CD8-positive, alpha-beta memory T cell (primary cell): ENCODE data around the gene PGAM2. TPM values are rescaled to one million over a fixed set of nuclear protein-coding genes. Genes with fewer than 3 reads are reported as not detected.
A peak's percentile ranks its signal among the peaks of the same experiment; 100 is the strongest.

Source experiments
- CTCF ChIA-PET: fragments of 350-600 bp; sonication (Branson Sonifier 250); formaldehyde crosslinking; loops from one replicate; lab custom pipeline; 2021; ENCODE audit warnings: antibody characterized with exemption; lab: Charles Lee
- POLR2A ChIA-PET: fragments of 350-600 bp; sonication (Branson Sonifier 250); formaldehyde crosslinking; loops from one replicate; lab custom pipeline; 2021; ENCODE audit warnings: antibody characterized with exemption; lab: Charles Lee
- DNase-seq, 5 donors: peaks; one replicate each; pipeline versions ENCODE4 v3.0.0 to v3.0.0-alpha.2; 2020 to 2022; ENCODE audit warnings: mixed read lengths in 1 of 5
- H3K27ac ChIP-seq: one replicate; pipeline ENCODE4 v1.7.0; 2013; ENCODE audit warnings: low read depth, mild to moderate bottlenecking, low read length, moderate library complexity
- H3K27me3 ChIP-seq: 2 replicates; pipeline ENCODE4 v1.7.0; 2013; ENCODE audit warnings: low read length, mild to moderate bottlenecking; ENCODE audit not compliant: insufficient read depth, poor library complexity, severe bottlenecking
- H3K36me3 ChIP-seq: 2 replicates; pipeline ENCODE4 v1.7.0; 2013; ENCODE audit warnings: mild to moderate bottlenecking, low read length, moderate library complexity; ENCODE audit not compliant: insufficient read depth
- H3K4me1 ChIP-seq: 2 replicates; pipeline ENCODE4 v1.7.0; 2013; ENCODE audit warnings: mild to moderate bottlenecking, low read length, moderate library complexity; ENCODE audit not compliant: insufficient read depth
- H3K4me3 ChIP-seq: 2 replicates; pipeline ENCODE4 v1.7.0; 2013; ENCODE audit warnings: mild to moderate bottlenecking, low read length
- H3K9me3 ChIP-seq: 2 replicates; pipeline ENCODE4 v1.7.0; 2013; ENCODE audit warnings: mild to moderate bottlenecking, low read length
- H3K27ac Mint-ChIP-seq, 8 donors: one replicate each; pipeline ENCODE4 v1.8.0; 2020 to 2021; ENCODE audit warnings: mixed read lengths in 8 of 8, mild to moderate bottlenecking in 6 of 8, inconsistent platforms in 3 of 8, moderate library complexity in 3 of 8
- H3K27me3 Mint-ChIP-seq, 2 donors: one replicate each; pipeline ENCODE4 v1.8.0; 2020 to 2021; ENCODE audit warnings: mixed read lengths in 2 of 2, mild to moderate bottlenecking in 1 of 2, moderate library complexity in 1 of 2
- H3K36me3 Mint-ChIP-seq, 3 donors: one replicate each; pipeline ENCODE4 v1.8.0; 2020 to 2021; ENCODE audit warnings: mixed read lengths in 3 of 3, inconsistent platforms in 1 of 3, mild to moderate bottlenecking in 1 of 3
- H3K4me1 Mint-ChIP-seq, 3 donors: one replicate each; pipeline ENCODE4 v1.8.0; 2020 to 2021; ENCODE audit warnings: mixed read lengths in 3 of 3, inconsistent platforms in 1 of 3, mild to moderate bottlenecking in 1 of 3
- H3K4me3 Mint-ChIP-seq, 7 donors: one replicate each; pipeline ENCODE4 v1.8.0; 2020 to 2021; ENCODE audit warnings: mixed read lengths in 7 of 7, mild to moderate bottlenecking in 6 of 7, moderate library complexity in 4 of 7, inconsistent platforms in 2 of 7
- H3K9me3 Mint-ChIP-seq, 5 donors: one replicate each; pipeline ENCODE4 v1.8.0; 2020 to 2022; ENCODE audit warnings: mixed read lengths in 5 of 5, mild to moderate bottlenecking in 3 of 5, moderate library complexity in 2 of 5, inconsistent platforms in 1 of 5
- polyA plus RNA-seq: library from polyadenylated mRNA; unstranded; fragments of 300-500 nt; fragmentation: Illumina TruSeq; gene quantifications from one replicate; pipeline ENCODE4 v1.2.3, GENCODE V29; 2021
- total RNA-seq, 2 experiments: library from RNA; stranded (reverse); gene quantifications; one replicate each; pipeline ENCODE4 v1.2.3, GENCODE V29; 2021

The PGAM2 gene
- total and polyA plus RNA-seq, 3 experiments from 2014 or later: 0.38 to 0.44 TPM; not detected in 1

DNA sequence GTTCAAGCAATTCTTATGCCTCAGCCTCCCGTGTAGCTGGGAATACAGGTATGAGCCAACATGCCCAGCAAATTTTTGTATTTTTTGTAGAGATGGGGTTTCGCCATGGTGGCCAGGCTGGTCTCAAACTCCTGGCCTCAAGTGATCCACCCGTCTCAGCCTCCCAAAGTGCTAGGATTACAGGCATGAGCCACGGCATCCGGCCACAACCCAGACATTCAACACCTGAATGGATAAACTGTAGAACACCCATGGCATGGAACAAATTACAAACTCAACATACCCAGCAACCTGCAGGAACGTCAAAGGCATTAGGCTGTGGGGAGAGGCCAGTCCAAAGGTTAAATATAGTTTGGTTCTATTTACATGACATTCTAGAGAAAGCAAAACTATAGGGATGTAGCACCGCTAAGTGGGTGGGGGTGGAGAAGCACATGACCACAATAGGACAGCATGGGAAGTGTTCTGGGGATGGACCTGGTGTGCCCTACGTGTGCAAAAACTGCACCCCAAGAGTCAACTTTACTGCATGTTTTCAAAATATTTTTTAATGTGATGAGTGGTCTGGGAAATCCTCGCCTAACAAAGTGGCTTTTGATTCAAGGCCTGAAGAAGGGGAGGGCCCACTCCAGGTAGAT, 6.5 kb upstream of the PGAM2 start:
- Histone ChIP-seq H3K9me3 (no peaks in the 10 kb centered on the region), H3K27ac (no peak overlapping the region), H3K36me3 (peaks cover 16% of the 10 kb centered on the region), H3K4me3 (no peak overlapping the region), H3K4me1 (peaks cover 3% of the 10 kb centered on the region), H3K27me3 (no peaks in the 10 kb centered on the region)
- DNase-seq: peak in 1 of 5 donors; percentile 8
- CTCF ChIA-PET: interaction anchor here (1.0 kb wide), 1 partner anchor 22 kb away, joined by 3 read pairs; no protein-coding TSS in a partner anchor
- Mint-ChIP-seq H3K9me3 (no peaks in the 10 kb centered on the region), H3K4me3 (no peak overlapping the region), H3K27ac (peak overlapping the region; percentile 54 to 89 (median 72)), H3K27me3 (no peaks in the 10 kb centered on the region), H3K4me1 (peaks cover 14 to 22% (median 18%) of the 10 kb centered on the region in 3 donors), H3K36me3 (peaks cover 0 to 52% (median 1%) of the 10 kb centered on the region in 3 donors)
- POLR2A ChIA-PET: interaction anchor here (1.0 kb wide), 1 partner anchor 9 kb away, joined by 5 read pairs; no protein-coding TSS in a partner anchor

DNA sequence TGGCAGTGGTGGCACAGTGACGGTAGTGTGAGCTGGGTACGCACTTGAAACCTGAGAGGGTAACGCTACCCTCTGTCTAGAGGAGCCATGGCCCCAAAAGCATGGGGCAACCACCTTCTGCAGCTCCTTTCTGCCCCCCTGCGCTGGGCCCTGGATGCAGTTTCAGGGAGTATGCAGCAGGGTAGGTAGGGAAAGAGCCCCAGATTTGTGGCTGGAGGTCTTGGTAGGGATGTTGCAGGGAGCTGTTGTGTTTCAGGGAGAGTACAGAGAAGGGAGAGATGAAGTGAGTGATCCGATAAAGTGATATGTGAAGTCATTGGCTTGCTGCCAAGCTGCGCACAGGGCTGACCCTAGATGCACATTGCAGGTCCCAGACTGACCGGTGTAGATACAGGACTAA, 2.7 kb upstream of the PGAM2 start:
- Mint-ChIP-seq H3K4me3 (no peak overlapping the region), H3K9me3 (no peaks in the 10 kb centered on the region), H3K4me1 (peaks cover 26 to 43% (median 30%) of the 10 kb centered on the region in 3 donors), H3K27ac (peak overlapping the region in 2 of 8 donors; percentile 51 to 83), H3K27me3 (no peaks in the 10 kb centered on the region), H3K36me3 (peaks cover 0 to 16% (median 0%) of the 10 kb centered on the region in 3 donors)
- Histone ChIP-seq H3K27ac (no peak overlapping the region), H3K4me3 (no peak overlapping the region), H3K36me3 (no peaks in the 10 kb centered on the region), H3K4me1 (peaks cover 16% of the 10 kb centered on the region), H3K9me3 (no peaks in the 10 kb centered on the region), H3K27me3 (no peaks in the 10 kb centered on the region)
- DNase-seq: peak in 1 of 5 donors; percentile 23
- ChIA-PET CTCF (interaction anchor here (1.4 kb wide), 1 partner anchor 12 kb away, joined by 4 read pairs; no protein-coding TSS in a partner anchor), POLR2A (interaction anchor here (1.2 to 1.8 kb wide), 2 partner anchors 18 to 23 kb away, joined by 3 to 11 read pairs; partner anchors contain the start of gene DBNL)

DNA sequence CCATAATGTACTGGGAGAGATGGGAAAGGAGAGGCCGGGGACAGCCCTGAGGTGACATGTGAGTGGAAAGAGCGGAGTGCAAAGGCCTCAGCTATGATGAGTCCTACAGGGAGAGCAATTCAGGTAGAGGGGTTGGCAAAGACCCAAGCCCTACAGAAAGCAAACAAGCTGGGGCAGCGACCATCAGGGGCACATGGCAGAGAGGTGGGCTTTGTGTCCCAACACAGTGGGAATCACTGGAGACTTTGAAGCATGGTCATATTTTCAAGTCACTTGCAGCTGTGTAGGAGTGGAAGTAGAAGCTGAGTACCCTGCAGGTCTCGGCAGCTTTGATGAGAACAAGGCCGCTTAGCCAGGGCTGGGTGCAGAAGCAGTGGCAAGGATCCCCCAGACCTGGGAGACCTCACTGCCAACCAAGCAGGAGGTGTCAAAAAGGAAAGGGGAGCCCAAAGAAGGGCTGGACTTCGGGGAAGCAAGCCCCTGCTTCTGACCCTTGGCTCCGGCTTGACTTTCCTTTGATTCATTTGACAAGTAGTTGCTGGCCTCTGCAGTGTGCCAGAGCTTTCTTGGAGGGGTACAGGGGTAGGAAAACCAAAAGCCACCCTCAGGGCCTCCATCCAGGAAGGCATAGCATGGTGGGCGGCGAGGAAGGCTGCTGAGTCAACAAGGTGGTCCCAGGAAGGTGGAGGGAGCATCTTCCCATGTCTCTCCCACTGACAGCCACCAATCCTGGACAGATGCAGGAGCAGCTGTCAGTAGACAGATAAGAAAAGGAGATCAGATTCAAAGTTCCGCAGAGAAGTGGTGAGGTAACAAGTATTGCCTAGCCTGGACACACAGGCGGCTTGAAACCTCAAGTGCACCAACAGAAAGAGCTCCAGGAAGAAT, 1.9 kb upstream of the PGAM2 start:
- H3K27me3 ChIP-seq: no peaks in the 10 kb centered on the region
- peak in 1 of 5 donors; percentile 17 for DNase-seq
- H3K36me3 Mint-ChIP-seq: peaks cover 0 to 11% (median 0%) of the 10 kb centered on the region in 3 donors
- H3K4me1 ChIP-seq: peaks cover 16% of the 10 kb centered on the region
- H3K27me3 Mint-ChIP-seq: no peaks in the 10 kb centered on the region
- no peaks in the 10 kb centered on the region for H3K9me3 Mint-ChIP-seq
- peak overlapping the region in 4 of 8 donors; percentile 8 to 83 (median 37) for H3K27ac Mint-ChIP-seq
- H3K4me3 ChIP-seq: no peak overlapping the region
- H3K4me1 Mint-ChIP-seq: peaks cover 26 to 36% (median 27%) of the 10 kb centered on the region in 3 donors
- POLR2A ChIA-PET: interaction anchor here (0.8 to 1.8 kb wide), 2 partner anchors 9 to 23 kb away, joined by 3 to 11 read pairs; partner anchors contain the start of gene DBNL
- H3K36me3 ChIP-seq: no peaks in the 10 kb centered on the region
- H3K4me3 Mint-ChIP-seq: no peak overlapping the region
- H3K9me3 ChIP-seq: no peaks in the 10 kb centered on the region
- CTCF ChIA-PET: interaction anchor here (1.4 to 2.4 kb wide), 2 partner anchors 13 to 14 kb away, joined by 4 to 7 read pairs; no protein-coding TSS in a partner anchor
- no peak overlapping the region for H3K27ac ChIP-seq

DNA sequence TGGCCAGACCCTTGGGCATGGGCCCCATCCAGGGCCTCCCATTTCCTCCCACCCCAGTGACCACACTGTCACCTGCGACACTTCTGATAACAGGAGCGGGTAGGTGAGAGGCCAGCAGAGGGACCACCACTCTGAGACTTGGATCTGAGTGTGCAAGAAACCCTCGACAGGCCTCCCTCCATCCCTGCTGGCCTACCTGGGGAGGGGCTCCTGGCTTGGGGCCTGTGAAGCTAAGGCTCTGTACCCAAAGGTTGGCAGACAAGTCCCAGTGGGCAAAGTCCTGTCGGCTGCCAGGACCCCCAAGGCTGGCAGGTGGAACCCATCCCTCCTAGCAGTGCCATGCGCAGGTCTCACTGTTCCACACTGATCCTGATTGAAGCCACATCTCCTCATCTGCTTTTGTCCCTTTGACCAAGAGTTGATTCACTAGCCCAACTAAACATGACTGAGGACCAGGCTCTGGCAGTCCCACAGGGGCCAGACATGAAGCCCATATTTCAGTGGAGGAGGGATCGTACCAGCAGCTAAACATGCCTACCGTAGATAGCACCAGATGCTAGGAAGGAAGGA, 1.2 kb upstream of the PGAM2 start:
- DNase-seq: peak in 1 of 5 donors; percentile 43
- no peak overlapping the region for H3K27ac ChIP-seq
- CTCF ChIA-PET: interaction anchor here (2.4 kb wide), 1 partner anchor 15 kb away, joined by 7 read pairs; no protein-coding TSS in a partner anchor
- peak overlapping the region in 2 of 8 donors; percentile 8 to 57 for H3K27ac Mint-ChIP-seq
- H3K27me3 ChIP-seq: no peaks in the 10 kb centered on the region
- H3K4me3 ChIP-seq: no peak overlapping the region
- POLR2A ChIA-PET: interaction anchor here (0.8 to 2.9 kb wide), 4 partner anchors 10 to 22 kb away, joined by 3 to 11 read pairs (median 8); partner anchors contain the start of gene DBNL
- peaks cover 16% of the 10 kb centered on the region for H3K4me1 ChIP-seq
- no peak overlapping the region for H3K4me3 Mint-ChIP-seq
- H3K9me3 Mint-ChIP-seq: no peaks in the 10 kb centered on the region
- no peaks in the 10 kb centered on the region for H3K27me3 Mint-ChIP-seq
- no peaks in the 10 kb centered on the region for H3K36me3 ChIP-seq
- H3K4me1 Mint-ChIP-seq: peaks cover 22 to 32% (median 26%) of the 10 kb centered on the region in 3 donors
- H3K9me3 ChIP-seq: no peaks in the 10 kb centered on the region
- peaks cover 0 to 9% (median 0%) of the 10 kb centered on the region in 3 donors for H3K36me3 Mint-ChIP-seq

DNA sequence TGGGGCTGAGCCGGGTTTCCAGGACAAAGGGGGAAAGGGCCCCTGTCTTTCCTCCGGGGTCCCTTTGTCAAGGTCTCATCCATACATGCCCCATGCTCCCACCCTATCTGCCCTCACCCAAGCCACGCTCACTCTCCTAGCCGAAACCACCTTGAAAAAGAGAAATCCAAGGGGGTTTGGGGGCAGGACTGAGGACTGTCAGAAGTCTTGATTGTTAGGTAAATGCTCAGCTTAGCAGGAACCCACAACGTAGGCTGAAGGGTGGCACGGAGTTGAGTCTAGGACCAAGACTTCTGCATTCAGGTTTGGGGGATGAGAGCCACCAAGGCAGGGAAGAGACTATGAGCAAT, 719 bp upstream of the PGAM2 start:
- no peaks in the 10 kb centered on the region for H3K27me3 Mint-ChIP-seq
- H3K9me3 Mint-ChIP-seq: no peaks in the 10 kb centered on the region
- Histone ChIP-seq H3K27ac (no peak overlapping the region), H3K9me3 (no peaks in the 10 kb centered on the region), H3K27me3 (no peaks in the 10 kb centered on the region), H3K4me3 (no peak overlapping the region), H3K36me3 (peaks cover 4% of the 10 kb centered on the region), H3K4me1 (peaks cover 16% of the 10 kb centered on the region)
- ChIA-PET POLR2A (interaction anchor here (1.8 to 2.9 kb wide), 2 partner anchors 15 to 21 kb away, joined by 7 to 10 read pairs; partner anchors contain the start of gene DBNL), CTCF (interaction anchor here (2.4 kb wide), 1 partner anchor 15 kb away, joined by 7 read pairs; no protein-coding TSS in a partner anchor)
- H3K27ac Mint-ChIP-seq: peak overlapping the region in 1 of 8 donors; percentile 52
- no peak for DNase-seq
- peaks cover 0 to 12% (median 0%) of the 10 kb centered on the region in 3 donors for H3K36me3 Mint-ChIP-seq
- peaks cover 22 to 32% (median 26%) of the 10 kb centered on the region in 3 donors for H3K4me1 Mint-ChIP-seq
- H3K4me3 Mint-ChIP-seq: no peak overlapping the region

DNA sequence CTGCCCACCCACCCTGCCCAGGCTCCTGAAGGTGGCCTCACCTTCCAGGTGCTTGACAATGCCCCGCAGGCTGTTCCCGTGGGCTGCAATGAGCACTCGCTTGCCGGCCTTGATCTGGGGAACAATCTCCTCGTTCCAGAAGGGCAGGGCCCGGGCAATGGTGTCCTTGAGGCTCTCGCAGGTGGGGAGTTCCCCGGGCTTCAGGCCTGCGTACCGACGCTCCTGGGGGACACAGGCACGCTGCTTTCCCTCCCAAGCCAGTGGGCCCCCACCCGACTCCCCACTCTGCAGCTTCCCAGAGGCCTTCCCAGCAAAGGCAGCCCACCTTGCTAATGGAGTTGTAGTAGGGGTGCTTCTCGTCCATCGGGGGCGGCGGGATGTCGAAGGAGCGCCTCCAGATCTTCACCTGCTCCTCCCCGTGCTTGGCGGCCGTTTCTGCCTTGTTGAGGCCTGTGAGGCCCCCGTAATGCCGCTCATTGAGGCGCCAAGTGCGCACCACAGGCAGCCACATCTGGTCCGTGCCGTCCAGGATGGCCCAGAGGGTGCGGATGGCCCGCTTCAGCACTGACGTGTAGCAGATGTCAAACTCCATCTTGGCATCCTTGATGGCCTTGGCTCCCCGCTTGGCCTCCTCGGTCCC, 456 bp downstream of the PGAM2 start:
- peak in 1 of 5 donors; percentile 42 for DNase-seq
- H3K4me1 ChIP-seq: peaks cover 16% of the 10 kb centered on the region
- no peaks in the 10 kb centered on the region for H3K27me3 ChIP-seq
- H3K36me3 ChIP-seq: peaks cover 14% of the 10 kb centered on the region
- Mint-ChIP-seq H3K4me3 (peak overlapping the region in 2 of 7 donors; percentile 37 to 47), H3K27ac (peak overlapping the region in 2 of 8 donors; percentile 52 to 70), H3K4me1 (peaks cover 22 to 31% (median 26%) of the 10 kb centered on the region in 3 donors), H3K9me3 (no peaks in the 10 kb centered on the region), H3K36me3 (peaks cover 0 to 24% (median 0%) of the 10 kb centered on the region in 3 donors), H3K27me3 (no peaks in the 10 kb centered on the region)
- ChIA-PET POLR2A (interaction anchor here (1.8 to 2.9 kb wide), 2 partner anchors 16 to 20 kb away, joined by 7 to 10 read pairs; partner anchors contain the start of gene DBNL), CTCF (interaction anchor here (2.4 kb wide), 1 partner anchor 16 kb away, joined by 7 read pairs; no protein-coding TSS in a partner anchor)
- no peak overlapping the region for H3K4me3 ChIP-seq
- H3K27ac ChIP-seq: no peak overlapping the region
- H3K9me3 ChIP-seq: no peaks in the 10 kb centered on the region
